DND-41 (cell line): ENCODE measurements around the gene MTRFR.
"Not testable (repeated sequence)": the region's sequence is repeated elsewhere in the genome, so short reads cannot be mapped to it uniquely, and the experiment has no call there.

Experiments
- CTCF ChIP-seq: IDR thresholded peaks from 2 replicates; pipeline ENCODE4 v1.5.1; 2012; ENCODE audit warnings: borderline replicate concordance, low read length, moderate library complexity, mild to moderate bottlenecking; ENCODE audit not compliant: poor library complexity, severe bottlenecking; ENCODE audit errors: extremely low read depth
- EZH2 ChIP-seq: IDR thresholded peaks from 3 replicates; pipeline ENCODE4 v1.6.1; 2012; ENCODE audit warnings: borderline replicate concordance, low read depth, mild to moderate bottlenecking, moderate library complexity, low read length, inconsistent platforms; ENCODE audit not compliant: severe bottlenecking

DNA sequence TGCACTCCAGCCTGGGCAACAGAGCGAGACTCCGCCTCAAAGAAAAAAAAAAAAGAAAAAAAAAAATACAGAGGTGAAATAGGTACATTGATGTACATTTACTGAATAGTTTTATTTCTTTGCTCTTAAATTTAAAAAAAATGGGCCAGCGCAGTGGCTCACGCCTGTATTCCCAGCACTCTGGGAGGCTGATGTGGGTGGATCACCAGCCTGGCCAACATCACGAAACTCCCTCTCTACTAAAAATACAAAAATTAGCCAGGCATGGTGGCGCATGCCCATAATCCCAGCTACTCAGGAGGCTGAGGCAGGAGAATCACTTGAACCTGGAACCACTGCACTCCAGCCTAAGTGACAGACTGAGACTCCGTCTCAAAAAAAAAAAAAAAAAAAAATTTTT is 25.4 kb upstream of the MTRFR start:
- TF ChIP-seq EZH2, CTCF: not testable (repeated sequence)
